ENCODE results near the gene SPTBN5.

SPTBN5 gene

GRCh38 chr15:41858756-41859155 lies 35.1 kb downstream of the SPTBN5 start:
- TF ChIP-seq CTCF (conservative IDR thresholded peaks at IDR 0.05; ENCODE audit: low read depth): no peak
- DNase-seq (ENCODE audit: low spot score): no peak
- ChIA-PET POLR2A (ENCODE audit: low non-redundant PET) (no interaction called here), CTCF (interaction anchor here (0.6 kb wide), 1 partner anchor 47 kb away, joined by 5 read pairs; no protein-coding TSS in a partner anchor)
- no peak overlapping the region; the same call in 1 of the 2 replicates for H3K27ac ChIP-seq

GRCh38 chr15:41857316-41857715 lies 36.5 kb downstream of the SPTBN5 start:
- POLR2A ChIA-PET (ENCODE audit: low non-redundant PET): no interaction called here
- no peak overlapping the region; the same call in 1 of the 2 replicates for H3K27ac ChIP-seq
- CTCF ChIA-PET: no interaction called here
- no peak for TF ChIP-seq CTCF (conservative IDR thresholded peaks at IDR 0.05; ENCODE audit: low read depth)
- no peak for DNase-seq (ENCODE audit: low spot score)

GRCh38 chr15:41856716-41857115 lies 37.1 kb downstream of the SPTBN5 start:
- no peak overlapping the region for H3K27ac ChIP-seq
- CTCF ChIA-PET: no interaction called here
- POLR2A ChIA-PET (ENCODE audit: low non-redundant PET): no interaction called here
- DNase-seq (ENCODE audit: low spot score): no peak
- no peak for TF ChIP-seq CTCF (conservative IDR thresholded peaks at IDR 0.05; ENCODE audit: low read depth)

GRCh38 chr15:41856262-41856661 lies 37.6 kb downstream of the SPTBN5 start:
- POLR2A ChIA-PET (ENCODE audit: low non-redundant PET): no interaction called here
- CTCF ChIA-PET: no interaction called here

GRCh38 chr15:41855261-41855961 lies 38.4 kb downstream of the SPTBN5 start:
- CTCF ChIA-PET: no interaction called here
- POLR2A ChIA-PET (ENCODE audit: low non-redundant PET): no interaction called here
- TF ChIP-seq CTCF (conservative IDR thresholded peaks at IDR 0.05; ENCODE audit: low read depth): no peak
- no peak for DNase-seq (ENCODE audit: low spot score)
- no peak overlapping the region; the same call in 1 of the 2 replicates for H3K27ac ChIP-seq

More at GRCh38 chr15:41856262-41856661, 37.6 kb downstream of the SPTBN5 start:
- no peak for TF ChIP-seq CTCF (conservative IDR thresholded peaks at IDR 0.05; ENCODE audit: low read depth)
- no peak for DNase-seq (ENCODE audit: low spot score)
- no peak overlapping the region for H3K27ac ChIP-seq

GRCh38 chr15:41854443-41854842 lies 39.4 kb downstream of the SPTBN5 start:
- H3K27ac ChIP-seq: no peak overlapping the region; the same call in 1 of the 2 replicates
- TF ChIP-seq CTCF (conservative IDR thresholded peaks at IDR 0.05; ENCODE audit: low read depth): no peak
- CTCF ChIA-PET: no interaction called here
- no peak for DNase-seq (ENCODE audit: low spot score)
- POLR2A ChIA-PET (ENCODE audit: low non-redundant PET): interaction anchor here (0.5 kb wide), 1 partner anchor 17 kb away, joined by 4 read pairs; no protein-coding TSS in a partner anchor

Measured in RWPE1 (cell line).